Keratinocyte (primary cell): ENCODE results near the gene CDH7.

Source experiments
- EZH2 ChIP-seq: IDR thresholded peaks from one replicate; pipeline ENCODE4 v1.6.1; 2012; ENCODE audit warnings: inconsistent platforms, mild to moderate bottlenecking, low read length, moderate library complexity
- TF ChIP-seq, protein P1 (sequence below), 3 experiments: IDR thresholded peaks in 1 of 3; conservative IDR thresholded peaks in 1 of 3; optimal IDR thresholded peaks in 1 of 3; 2 replicates in 2 of 3; 3 replicates in 1 of 3; pipeline versions ENCODE3 to v1.5.1; 2011; ENCODE audit warnings: low read length in 3 of 3, mild to moderate bottlenecking in 3 of 3, moderate library complexity in 2 of 3, control low read depth in 1 of 3, inconsistent platforms in 1 of 3; ENCODE audit not compliant: insufficient read depth in 2 of 3; ENCODE audit errors: extremely low read depth in 1 of 3

GRCh38 chr18:65761636-65762295, 11.0 kb downstream of the CDH7 start:
- TF ChIP-seq, protein P1, sequence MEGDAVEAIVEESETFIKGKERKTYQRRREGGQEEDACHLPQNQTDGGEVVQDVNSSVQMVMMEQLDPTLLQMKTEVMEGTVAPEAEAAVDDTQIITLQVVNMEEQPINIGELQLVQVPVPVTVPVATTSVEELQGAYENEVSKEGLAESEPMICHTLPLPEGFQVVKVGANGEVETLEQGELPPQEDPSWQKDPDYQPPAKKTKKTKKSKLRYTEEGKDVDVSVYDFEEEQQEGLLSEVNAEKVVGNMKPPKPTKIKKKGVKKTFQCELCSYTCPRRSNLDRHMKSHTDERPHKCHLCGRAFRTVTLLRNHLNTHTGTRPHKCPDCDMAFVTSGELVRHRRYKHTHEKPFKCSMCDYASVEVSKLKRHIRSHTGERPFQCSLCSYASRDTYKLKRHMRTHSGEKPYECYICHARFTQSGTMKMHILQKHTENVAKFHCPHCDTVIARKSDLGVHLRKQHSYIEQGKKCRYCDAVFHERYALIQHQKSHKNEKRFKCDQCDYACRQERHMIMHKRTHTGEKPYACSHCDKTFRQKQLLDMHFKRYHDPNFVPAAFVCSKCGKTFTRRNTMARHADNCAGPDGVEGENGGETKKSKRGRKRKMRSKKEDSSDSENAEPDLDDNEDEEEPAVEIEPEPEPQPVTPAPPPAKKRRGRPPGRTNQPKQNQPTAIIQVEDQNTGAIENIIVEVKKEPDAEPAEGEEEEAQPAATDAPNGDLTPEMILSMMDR (optimal IDR thresholded peaks at IDR 0.05 in 1 of 3, IDR thresholded peaks at IDR 0.05 in 1 of 3, conservative IDR thresholded peaks at IDR 0.05 in 1 of 3; ENCODE audit: extremely low read depth in 1 of 3, insufficient read depth in 2 of 3, low read length in 3 of 3) = no peak
- no peak for TF ChIP-seq EZH2
